GM23248 (cell line): Measurements from ENCODE around the gene NLRP2B.

Source experiments
- EZH2 ChIP-seq: fragments of 200-600 bp; sonication (generic); IDR thresholded peaks from 2 replicates; pipeline ENCODE4 v1.6.1; 2018; ENCODE audit warnings: antibody characterized with exemption, mild to moderate bottlenecking; ENCODE audit not compliant: insufficient read depth, poor library complexity, severe bottlenecking
- EZH2phosphoT487 ChIP-seq: fragments of 200-600 bp; sonication (generic); IDR thresholded peaks from 2 replicates; pipeline ENCODE4 v1.6.1; 2018; ENCODE audit warnings: antibody characterized with exemption, moderate library complexity, mild to moderate bottlenecking, low read depth; ENCODE audit not compliant: insufficient read depth

DNA sequence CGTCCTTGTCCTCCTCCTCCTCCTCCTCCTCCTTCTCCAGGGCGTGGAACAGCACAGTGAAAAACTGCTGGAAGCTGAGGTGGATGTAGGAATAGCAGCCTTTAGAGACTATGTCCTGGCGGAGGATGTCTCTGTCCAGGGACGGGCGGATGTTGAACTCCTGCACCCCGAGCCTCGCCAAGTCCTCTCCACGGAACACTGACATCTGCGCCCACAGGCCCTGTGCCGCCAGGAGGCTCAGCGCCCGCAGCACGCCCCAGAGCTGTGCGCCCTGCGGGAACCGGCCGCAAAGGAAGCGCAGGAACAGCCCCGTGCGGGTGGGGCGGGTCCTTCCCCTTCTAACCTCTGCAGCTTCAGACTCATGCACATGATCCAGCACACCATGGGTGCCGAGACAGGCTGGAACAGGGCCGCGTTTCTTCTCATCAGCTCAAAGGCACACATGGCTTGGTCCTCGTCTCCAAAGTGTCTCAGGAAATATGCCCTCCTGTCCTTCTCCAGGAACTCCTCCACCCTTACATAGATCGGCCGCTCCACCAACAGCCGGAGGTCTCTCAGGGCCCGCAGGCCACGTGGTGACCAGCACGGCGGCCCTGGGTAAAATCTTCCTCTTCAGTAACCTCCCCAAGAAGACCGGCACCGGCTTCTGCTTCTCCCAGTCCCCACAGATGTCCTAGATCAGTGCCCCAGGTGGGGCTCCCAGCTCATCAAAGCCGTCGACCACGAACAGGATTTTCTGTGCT lies 1.2 kb downstream of the NLRP2B start:
- TF ChIP-seq EZH2phosphoT487, result no peak
- no peak for TF ChIP-seq EZH2
